HG02884 (cell line): ENCODE measurements around the gene WNK2.
"Not testable (repeated sequence)": the region's sequence is repeated elsewhere in the genome, so short reads cannot be mapped to it uniquely, and the experiment has no call there.

ENCODE experiments used
- ATAC-seq: cut with Tn5 transposase; IDR thresholded peaks from one replicate; pipeline ENCODE4 v1.9.1; 2021; ENCODE audit warnings: mild to moderate bottlenecking, moderate library complexity; ENCODE audit not compliant: unreplicated experiment

The WNK2 gene

DNA sequence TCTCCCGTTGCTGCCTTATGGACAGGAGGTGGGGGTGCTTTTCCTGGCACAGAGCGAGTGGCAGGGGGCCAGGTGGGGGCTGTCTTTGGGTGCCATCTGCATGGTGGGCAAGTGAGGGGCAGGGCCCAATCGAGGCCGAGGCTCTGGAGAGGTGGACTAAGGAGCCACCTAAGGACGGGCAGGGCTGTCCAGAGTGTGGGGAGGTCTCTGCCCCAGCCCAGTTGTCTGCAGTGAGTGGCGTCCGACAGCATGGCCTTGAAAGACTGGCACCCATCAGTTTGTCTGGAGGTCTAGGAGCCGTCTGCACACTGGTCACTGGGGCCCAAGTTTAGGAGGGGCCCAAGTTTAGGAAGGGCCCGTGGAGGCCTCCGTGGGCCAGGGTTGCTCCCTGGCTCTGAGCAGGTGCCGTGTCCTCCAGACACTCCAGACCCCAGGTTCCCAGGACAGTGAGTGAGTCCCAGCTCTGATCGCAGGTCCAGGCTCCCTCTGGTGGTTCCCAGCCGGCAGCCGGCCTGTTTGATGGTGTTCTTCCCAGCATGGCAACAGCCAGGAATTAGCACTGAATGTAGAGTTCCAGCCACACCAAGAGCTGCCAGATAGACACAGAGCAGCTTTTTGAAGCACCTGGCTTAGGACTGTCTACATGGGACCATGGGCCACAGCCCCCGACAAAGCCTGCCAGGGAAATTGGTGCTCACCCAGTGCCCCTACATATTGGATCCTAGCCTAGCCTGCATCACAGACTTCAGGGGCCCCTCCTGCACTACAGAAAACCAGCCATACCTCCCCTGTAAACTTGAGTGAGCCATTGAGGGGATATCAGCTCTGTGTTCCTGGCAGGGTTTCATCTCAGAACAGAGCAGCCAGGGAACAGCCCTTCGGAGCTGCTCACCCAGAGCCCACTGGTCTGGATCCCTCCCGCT, 120.9 kb downstream of the WNK2 start:
- ATAC-seq, result no peak

DNA sequence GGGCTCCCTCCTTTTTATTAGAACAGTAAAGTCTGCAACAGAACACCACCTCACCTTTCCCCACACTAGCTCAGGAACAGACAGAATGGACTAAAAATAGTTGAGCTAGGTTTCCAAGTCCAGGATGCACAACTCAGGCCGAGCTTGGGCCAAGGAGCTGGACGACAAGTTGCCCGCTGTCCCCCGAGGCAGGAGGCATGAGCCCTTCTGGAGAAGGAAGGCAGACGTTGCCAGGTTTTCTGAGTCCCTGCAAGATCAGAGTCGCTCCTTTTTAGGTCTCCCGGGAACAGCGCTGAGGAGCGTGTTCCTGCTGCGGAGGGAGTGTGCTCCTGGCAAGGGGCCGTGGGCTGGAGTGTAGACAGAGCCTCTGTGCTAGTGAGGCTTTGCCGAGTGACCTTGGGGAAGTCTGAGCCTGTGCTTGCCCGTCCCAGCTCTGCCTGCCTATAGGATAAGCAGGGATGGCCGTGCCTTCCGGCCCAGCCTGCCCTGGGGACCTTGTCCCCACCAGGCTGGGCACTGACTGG, 121.6 kb downstream of the WNK2 start:
- ATAC-seq, result no peak

DNA sequence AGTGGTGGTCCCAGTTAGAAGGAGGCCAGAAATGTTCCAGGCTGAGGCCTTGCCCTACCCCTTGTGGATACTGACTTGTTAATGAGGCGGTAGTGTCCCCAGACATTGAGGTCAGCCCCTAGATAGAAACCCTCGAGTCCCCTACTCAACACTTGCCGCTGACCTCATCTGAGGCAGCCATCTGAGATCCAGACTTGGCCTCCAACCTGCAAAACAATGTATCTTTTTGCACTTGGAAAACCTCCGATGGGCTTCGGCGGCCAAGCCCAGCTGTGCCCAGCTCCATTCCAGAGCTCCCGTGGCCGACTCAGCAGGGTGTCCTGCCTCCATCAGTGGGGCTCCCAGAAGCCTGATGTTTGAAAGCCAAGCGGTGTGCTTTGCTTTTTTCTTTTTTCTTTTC, 122.1 kb downstream of the WNK2 start:
- no peak for ATAC-seq

DNA sequence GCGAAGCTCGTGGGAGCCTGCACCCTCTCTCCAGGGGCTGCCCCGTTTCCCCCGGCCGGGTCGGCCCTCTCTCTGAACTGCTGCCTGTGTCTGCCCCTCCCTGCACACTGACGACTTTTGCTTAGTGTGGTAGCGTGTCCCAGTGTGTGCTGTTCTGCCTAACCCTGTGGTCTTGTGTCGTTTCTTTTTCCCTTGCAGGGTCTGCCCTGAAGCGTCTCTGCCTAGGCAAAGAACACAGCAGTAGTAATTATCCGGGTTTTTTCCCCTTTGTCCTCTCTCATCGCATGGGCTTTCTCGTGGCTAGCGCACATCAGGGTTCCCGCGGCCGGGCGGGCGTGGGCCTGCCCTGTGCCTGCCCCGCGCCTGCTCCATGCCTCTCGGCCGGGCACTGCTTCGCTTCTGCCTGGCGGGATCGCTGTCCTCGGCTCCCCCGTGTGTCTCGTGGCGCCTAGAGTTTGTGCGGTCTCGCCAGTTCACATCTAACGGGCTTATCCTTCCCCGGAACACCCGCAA, 122.7 kb downstream of the WNK2 start:
- no peak for ATAC-seq

DNA sequence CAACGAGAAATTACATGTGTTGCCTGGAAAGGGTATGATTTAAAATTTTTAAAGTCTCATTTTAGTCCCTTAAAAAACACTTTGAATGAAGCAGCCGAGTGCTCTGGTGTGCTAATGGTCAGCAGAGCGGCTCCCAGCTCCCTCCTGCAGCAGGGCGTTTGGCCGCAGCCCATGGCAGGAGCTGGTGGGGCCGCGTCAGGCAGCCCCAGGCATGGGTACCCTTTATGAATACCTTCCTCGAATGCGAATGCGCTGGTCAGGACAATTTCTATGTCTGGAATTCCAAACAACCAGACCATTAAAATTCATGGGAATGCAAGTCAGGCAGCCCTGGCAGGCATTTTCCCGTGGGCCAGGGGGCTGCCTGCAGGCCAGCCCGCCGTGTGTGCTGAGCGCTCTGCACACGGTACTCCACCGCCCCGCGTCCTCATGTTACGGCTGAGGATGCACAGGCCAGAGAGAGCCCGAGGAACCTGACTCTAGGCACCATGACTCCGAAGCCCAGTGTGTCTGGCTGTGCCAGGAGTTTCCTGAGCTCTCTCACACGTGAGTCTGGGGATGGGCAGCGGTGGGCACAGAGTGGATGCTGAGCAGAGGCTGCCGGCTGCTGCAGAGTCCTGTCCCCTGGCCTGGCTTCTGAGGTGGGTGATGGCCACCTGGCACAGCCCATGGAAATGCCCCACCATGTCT, 123.7 kb downstream of the WNK2 start:
- no peak for ATAC-seq

DNA sequence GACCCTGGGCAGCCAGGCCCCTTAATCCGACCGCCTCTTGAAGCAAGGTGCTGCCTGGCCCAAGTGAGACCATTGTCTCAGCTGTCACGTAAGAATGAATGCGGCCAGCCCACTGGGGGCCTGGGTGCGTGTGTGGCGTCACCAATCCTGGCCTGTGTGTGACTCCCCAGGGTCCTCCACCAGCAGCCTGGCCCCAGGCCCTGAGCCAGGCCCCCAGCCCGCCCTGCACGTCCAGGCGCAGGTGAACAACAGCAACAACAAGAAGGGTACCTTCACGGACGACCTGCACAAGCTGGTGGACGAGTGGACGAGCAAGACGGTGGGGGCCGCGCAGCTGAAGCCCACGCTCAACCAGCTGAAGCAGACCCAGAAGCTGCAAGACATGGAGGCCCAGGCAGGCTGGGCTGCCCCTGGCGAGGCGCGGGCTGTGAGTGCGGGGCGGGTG, 124.2 kb downstream of the WNK2 start:
- ATAC-seq, result no peak

DNA sequence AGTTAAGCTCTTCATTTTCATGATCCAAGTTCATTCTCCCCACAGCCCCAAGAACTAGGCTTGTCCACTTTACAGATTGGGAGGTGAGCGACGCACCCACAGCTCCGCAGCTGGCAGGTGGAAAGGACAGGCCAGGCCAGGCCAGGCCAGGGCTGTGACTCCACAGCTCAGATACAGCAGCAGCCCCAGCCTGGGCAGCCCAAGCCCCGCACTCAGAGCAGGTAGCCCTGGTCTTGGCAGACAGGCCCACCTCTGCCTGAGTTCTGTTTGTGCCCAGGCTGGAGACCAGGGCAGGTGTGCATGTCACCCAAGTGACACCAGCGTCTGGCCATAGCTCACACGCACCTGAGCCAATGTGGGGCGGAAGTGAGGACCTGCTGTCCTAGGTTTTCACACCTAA, 124.7 kb downstream of the WNK2 start:
- ATAC-seq, result no peak

DNA sequence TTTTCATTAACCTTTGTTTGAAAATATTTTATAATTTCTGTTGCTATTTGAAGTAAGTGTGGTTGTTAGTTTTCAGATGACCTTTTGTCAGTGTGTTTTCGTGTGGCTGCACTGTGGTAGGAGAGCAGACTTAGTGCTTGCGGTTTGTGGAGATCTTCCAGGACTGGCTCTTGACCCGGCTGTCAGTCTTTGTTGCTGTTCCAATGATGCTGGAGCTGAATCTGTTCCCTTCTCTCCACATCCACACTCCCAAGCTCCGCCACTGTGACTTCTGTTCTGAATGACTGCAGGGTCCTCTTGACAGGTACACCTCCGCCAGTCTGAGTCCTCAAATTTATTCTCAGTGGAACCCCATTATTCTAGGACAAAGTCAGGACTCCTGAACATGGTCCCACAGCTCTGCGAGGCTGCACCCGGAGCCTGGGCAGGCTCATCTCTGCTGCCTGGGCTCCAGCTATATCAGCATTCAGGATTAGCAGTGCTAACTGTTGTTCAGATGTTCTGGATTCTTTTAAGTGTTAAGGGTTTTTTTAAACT, 126.0 kb downstream of the WNK2 start:
- ATAC-seq, result no peak

DNA sequence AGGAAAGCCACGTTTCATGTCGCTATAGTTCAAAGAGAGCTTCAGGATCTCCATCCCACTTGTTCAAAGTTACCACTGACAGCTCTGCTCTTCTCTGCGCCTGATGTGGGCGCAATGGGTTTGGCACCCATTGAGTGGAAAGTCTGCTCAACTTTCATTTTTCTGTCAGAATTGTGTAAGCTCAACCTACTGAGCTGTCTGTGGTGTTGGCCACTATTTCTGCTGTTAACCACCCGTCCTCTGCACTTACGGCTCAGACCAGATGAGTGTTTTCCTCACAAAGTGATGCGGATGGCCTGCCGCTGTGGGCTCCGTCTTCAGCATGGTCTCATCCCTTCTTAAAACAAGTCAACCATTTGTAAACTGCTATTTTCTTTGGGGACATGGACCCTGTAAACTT, 131.2 kb downstream of the WNK2 start:
- no peak for ATAC-seq

DNA sequence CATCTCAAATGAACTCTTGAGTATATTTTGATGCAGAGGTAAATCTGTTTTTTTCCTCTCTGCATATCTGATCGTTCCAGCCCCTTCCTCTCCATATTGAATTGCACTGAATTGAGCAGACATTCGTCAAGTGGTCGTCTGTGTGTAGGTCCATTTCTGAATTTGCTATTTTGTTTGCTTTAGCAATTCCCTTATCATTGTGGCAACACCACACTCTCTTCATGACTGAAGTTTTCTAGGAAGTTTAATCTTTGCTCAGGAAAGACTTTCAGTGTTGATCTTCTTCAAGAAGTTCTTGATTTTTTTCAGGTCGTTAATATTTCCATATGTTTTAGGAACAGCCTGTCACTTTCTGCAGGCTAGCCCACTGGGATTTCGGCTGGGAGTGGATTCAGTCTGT, 132.0 kb downstream of the WNK2 start:
- ATAC-seq, result no peak

DNA sequence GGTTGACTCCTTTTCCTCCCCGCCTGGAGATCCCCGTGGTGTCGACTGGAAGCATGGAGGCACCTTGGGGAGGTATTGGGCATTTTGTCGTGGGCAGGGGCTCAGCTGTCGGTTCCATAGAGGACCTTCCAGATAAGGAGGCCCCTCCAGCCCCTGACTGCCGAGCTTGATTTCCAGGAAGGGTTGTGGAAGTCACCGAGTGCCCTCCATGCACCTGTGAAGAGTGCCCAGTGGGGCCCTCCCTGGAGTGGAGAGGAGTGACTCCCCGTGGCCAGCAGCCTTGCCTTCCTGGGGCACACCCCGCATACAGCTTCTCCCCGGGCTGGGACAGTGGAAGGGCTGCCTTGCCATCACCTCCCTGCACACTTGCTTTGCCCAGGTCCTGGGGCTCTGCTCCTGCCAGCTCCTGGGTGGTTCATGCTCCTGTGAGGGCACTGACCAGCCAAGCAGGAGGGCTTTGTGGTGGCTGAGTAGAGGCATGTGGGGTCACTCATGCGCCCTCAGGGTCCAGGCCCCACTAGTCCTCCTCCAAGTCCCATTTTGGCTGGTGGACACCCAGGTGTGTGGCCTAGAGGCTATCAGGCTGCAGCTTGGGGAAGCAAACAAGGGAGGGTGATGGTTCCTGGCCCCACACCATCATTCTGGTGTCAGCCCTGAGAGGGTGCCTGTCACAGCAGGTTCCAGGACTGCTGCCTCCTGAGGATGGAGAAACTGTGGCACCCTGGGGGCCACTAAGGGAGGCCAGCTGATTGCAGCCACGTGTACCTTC, 133.0 kb downstream of the WNK2 start:
- ATAC-seq, result no peak

DNA sequence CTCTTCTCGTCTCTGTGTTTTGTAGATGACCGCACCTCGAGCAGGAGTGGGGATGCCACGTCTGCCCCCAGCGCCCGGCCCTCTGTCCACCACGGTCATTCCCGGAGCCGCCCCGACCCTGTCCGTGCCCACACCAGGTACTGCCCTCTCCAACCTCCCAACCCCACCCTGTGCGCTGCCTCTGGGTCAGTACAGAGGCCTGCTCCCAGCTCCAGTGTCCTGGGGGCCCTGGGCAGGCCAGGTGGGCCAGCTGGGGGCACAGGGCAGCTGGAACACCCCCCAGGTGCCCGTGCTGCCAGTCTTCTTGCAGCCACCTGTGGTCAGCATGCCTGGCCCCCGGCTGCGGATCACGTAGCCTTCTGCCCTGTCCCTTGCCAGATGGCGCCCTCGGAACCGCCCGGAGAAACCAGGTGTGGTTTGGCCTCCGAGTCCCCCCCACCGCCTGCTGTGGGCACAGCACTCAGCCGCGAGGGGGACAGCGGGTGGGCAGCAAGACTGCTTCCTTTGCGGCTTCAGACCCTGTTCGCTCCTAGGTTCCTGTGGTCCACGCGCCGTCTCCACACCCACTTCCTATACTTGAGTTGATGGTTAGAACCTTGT, 133.7 kb downstream of the WNK2 start:
- ATAC-seq, result no peak

DNA sequence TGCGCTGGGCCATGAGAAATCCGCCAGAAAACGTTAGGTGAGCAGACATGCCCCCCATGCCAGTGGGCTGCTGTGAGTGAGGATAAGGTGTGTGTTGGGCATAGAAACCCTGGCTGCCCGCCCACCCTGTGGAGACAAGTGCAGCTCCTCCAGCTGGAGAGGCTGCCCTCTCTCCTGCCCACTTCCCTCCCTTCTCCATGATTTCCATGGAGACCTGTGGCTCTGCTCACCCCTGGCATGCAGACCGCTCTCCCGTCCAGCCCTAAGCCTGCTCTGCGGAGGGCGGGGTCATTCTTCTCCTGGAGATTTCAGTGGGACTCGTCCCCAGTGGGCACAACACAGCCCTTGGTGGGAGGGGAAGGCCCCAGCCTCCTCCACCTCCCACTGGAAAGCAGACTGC, 134.5 kb downstream of the WNK2 start:
- ATAC-seq, result no peak

DNA sequence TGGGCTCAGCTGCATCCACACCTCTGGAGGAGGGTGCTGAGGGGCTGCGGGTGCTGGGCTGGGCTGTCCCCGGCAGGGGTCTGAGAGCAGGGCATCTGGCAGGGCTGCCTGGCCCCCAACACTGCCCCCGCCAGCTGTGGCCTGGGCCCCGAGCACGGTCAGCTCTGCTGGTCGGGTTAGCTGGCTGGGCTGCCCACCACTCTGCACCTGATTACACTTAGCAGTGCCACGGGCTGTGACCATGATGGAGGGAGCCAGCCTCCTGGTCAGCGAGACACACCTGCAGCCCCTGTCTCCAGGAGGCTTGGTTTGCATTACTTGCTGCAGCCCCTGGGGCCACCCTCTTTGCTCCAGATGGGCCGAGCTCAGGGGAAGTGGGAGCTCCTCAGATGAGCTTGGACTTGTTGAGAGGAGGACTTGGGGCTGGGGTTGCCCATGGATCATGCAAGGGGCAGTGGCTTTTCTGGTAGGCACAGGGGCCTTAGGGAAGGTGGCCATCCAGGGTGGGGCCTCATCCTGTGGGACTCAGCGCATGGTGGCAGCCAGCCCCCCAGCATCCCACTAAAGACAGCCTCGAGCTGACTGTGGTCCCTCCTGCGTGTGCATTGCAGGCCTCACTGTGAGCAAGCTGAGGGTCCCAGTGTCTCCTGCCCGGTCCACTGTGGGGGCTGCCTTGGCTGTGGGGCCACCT, 135.5 kb downstream of the WNK2 start:
- no peak for ATAC-seq

DNA sequence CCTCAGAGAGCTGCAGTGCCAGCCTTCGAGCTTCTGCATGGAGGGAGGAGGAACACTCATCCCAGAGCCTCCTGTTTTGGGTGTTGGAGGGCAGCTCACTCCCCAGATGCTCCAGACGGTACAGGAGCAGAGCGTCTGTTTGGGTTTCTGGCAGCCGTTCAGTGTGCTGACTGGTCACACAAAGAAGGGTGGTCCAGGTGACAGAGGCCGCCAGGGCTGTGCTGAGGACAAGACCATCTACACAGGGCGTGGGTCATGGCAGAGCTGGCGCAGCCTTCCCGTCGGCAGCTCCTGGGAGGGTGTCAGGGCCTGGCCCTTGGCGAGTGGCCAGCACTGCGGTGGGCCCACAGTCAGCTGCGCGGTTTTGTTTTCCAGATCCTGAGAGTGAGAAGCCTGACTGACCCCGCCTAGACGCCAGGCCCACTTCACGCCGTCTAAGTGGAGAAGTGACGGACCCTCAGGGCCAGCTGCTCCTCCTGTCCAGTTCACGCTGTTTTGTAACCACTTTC, 136.1 kb downstream of the WNK2 start:
- ATAC-seq, result no peak

DNA sequence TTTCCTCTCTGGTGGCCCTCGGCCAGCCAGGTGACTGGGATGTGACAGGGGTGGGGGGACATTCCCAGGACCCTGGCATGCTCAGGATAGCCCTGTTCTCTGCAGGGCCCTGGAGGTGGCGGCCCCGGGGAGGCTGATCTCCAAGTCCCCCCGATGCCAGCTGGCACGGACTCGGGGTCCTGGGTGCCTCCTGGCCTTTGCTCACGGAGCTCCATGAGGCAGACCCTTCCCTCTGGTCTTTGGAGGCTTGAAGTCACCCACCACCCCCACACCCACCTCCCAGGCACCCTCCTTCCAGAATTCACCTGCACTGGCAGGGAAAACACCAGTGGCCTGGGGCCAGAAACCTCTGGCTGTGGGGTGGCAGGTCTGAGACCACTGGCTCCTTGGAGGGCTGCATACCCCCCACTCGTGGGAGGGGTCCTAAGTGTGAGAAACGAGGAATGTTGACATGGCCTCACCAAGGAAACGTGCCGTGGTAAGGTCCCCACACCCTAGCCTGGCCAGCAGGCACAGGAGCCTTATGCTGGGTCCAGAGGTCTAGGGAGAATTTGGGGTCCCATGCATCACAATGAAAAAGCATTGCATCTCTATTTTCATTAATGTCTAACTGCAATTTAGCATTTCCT, 136.8 kb downstream of the WNK2 start:
- ATAC-seq, result no peak

DNA sequence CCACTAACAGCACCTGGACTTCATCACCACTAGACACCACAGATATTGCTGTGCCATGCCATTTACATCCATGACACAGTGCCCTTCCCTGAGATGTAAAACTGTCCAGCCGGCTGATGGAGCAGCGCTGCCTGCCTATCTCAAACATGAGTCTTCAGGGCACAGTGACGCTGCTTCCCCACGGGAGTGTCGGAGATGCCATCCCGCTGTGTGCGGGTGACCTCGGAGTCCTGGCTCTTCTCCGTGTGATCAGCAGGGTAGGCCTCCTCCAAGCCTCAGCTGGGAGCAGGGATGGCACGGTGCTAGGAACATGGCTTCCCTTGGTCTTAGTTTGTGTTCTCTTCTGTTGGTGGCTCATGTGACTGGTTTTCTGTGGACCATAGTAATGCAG, 137.3 kb downstream of the WNK2 start:
- ATAC-seq, result no peak

DNA sequence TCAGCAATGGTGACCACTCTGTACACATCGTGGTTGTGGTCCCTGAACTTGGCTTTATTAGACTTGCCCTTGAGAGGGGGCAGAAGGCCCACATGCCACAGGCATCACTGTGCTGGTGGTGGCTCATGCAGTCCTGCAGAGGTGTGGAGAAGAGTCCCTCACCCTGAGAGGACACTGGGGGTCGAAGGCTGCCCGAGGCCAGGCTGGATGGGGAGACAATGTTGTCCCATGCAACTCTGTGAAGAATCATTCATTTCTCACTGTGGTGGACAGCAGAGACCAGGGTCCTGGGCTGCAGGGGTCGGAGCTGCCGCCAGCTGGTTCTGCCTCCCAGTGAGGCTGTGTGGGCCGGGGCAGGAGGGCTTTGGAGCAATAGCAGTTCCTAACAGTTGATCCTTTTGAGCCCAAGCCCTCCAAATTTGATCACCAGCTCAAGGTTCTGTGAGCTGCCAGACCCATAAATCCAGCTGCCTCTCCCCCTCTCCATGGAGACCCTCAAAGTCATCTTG, 139.6 kb downstream of the WNK2 start:
- ATAC-seq, result not testable (repeated sequence)
